ENCODE results near the gene ST6GAL1. TPM values are rescaled to one million over a fixed set of nuclear protein-coding genes. Genes with fewer than 3 reads are reported as not detected.
A peak's percentile ranks its signal among the peaks of the same experiment; 100 is the strongest.
"Not testable (repeated sequence)": the region's sequence is repeated elsewhere in the genome, so short reads cannot be mapped to it uniquely, and the experiment has no call there.

ST6GAL1 gene
- total and polyA plus RNA-seq, 4 donors: 15.1 to 113 (median 60.4) TPM

- peaks cover 0 to 2% (median 0%) of the 10 kb centered on the region in 4 donors for H3K36me3 ChIP-seq (ENCODE audit: control insufficient read depth in 4 of 4, insufficient read depth in 4 of 4, low read length in 4 of 4)
- peaks cover 0 to 2% (median 0%) of the 10 kb centered on the region in 4 donors for H3K9me3 ChIP-seq (ENCODE audit: control insufficient read depth in 4 of 4, insufficient read depth in 3 of 4, low read length in 3 of 4)
- DNase-seq: no peak
- WGBS, 2 donors: 89 to 95% methylated on average over 3 of the region's 3 CpGs
- TF ChIP-seq CTCF (IDR thresholded peaks at IDR 0.05; ENCODE audit: control extremely low read depth, extremely low read depth): no peak
- no peak for ATAC-seq (ENCODE audit: insufficient read depth, low FRiP score)
- H3K27me3 ChIP-seq (ENCODE audit: control insufficient read depth in 3 of 3, insufficient read depth in 3 of 3, low read length in 2 of 3): no peaks in the 10 kb centered on the region
- no peak overlapping the region for H3K4me3 ChIP-seq
- peak overlapping the region in 1 of 2 donors; percentile 33 for H3K27ac ChIP-seq (ENCODE audit: low read depth in 1 of 2, low read length in 1 of 2)
- no peak overlapping the region for H3K9ac ChIP-seq (ENCODE audit: insufficient read depth in 1 of 2, low read length in 2 of 2)
- peaks cover 0 to 3% (median 0%) of the 10 kb centered on the region in 5 donors for H3K4me1 ChIP-seq (ENCODE audit: control insufficient read depth in 5 of 5, insufficient read depth in 5 of 5, low read length in 5 of 5)
Observed at GRCh38 chr3:187005827-187006481, 75.6 kb downstream of the ST6GAL1 start.

GRCh38 chr3:187006864-187007630, 76.7 kb downstream of the ST6GAL1 start:
- no peak for DNase-seq
- Histone ChIP-seq H3K27ac (ENCODE audit: low read depth in 1 of 2, low read length in 1 of 2) (peak overlapping the region in 1 of 2 donors; percentile 9), H3K9ac (ENCODE audit: insufficient read depth in 1 of 2, low read length in 2 of 2) (no peak overlapping the region), H3K27me3 (ENCODE audit: control insufficient read depth in 3 of 3, insufficient read depth in 3 of 3, low read length in 2 of 3) (no peaks in the 10 kb centered on the region), H3K4me1 (ENCODE audit: control insufficient read depth in 5 of 5, insufficient read depth in 5 of 5, low read length in 5 of 5) (peaks cover 0 to 3% (median 0%) of the 10 kb centered on the region in 5 donors), H3K9me3 (ENCODE audit: control insufficient read depth in 4 of 4, insufficient read depth in 3 of 4, low read length in 3 of 4) (peaks cover 0 to 2% (median 0%) of the 10 kb centered on the region in 4 donors), H3K36me3 (ENCODE audit: control insufficient read depth in 4 of 4, insufficient read depth in 4 of 4, low read length in 4 of 4) (peaks cover 0 to 2% (median 0%) of the 10 kb centered on the region in 4 donors), H3K4me3 (no peak overlapping the region)
- 36 to 63% methylated on average over 2 of the region's 2 CpGs for WGBS, 2 donors
- TF ChIP-seq CTCF (IDR thresholded peaks at IDR 0.05; ENCODE audit: control extremely low read depth, extremely low read depth): no peak
- no peak for ATAC-seq (ENCODE audit: insufficient read depth, low FRiP score)

- H3K9me3 ChIP-seq (ENCODE audit: control insufficient read depth in 4 of 4, insufficient read depth in 3 of 4, low read length in 3 of 4); H3K9ac ChIP-seq (ENCODE audit: insufficient read depth in 1 of 2, low read length in 2 of 2); H3K4me3 ChIP-seq; H3K27me3 ChIP-seq (ENCODE audit: control insufficient read depth in 3 of 3, insufficient read depth in 3 of 3, low read length in 2 of 3); H3K36me3 ChIP-seq (ENCODE audit: control insufficient read depth in 4 of 4, insufficient read depth in 4 of 4, low read length in 4 of 4); ATAC-seq (ENCODE audit: insufficient read depth, low FRiP score); DNase-seq; H3K27ac ChIP-seq (ENCODE audit: low read depth in 1 of 2, low read length in 1 of 2): not testable (repeated sequence)
- H3K4me1 ChIP-seq (ENCODE audit: control insufficient read depth in 5 of 5, insufficient read depth in 5 of 5, low read length in 5 of 5): peaks cover 0 to 11% (median 0%) of the 10 kb centered on the region in 5 donors
- WGBS, 2 donors: 78 to 82% methylated on average over 3 of the region's 3 CpGs
Observed at GRCh38 chr3:187010382-187010781, 80.1 kb downstream of the ST6GAL1 start.

- ATAC-seq (ENCODE audit: insufficient read depth, low FRiP score): no peak
- H3K36me3 ChIP-seq (ENCODE audit: control insufficient read depth in 4 of 4, insufficient read depth in 4 of 4, low read length in 4 of 4): peaks cover 0 to 3% (median 0%) of the 10 kb centered on the region in 4 donors
Observed at GRCh38 chr3:187011915-187012314, 81.6 kb downstream of the ST6GAL1 start.

More at GRCh38 chr3:187011915-187012314, 81.6 kb downstream of the ST6GAL1 start:
- Histone ChIP-seq H3K27ac (ENCODE audit: low read depth in 1 of 2, low read length in 1 of 2) (no peak overlapping the region), H3K9me3 (ENCODE audit: control insufficient read depth in 4 of 4, insufficient read depth in 3 of 4, low read length in 3 of 4) (no peaks in the 10 kb centered on the region), H3K4me3 (no peak overlapping the region), H3K27me3 (ENCODE audit: control insufficient read depth in 3 of 3, insufficient read depth in 3 of 3, low read length in 2 of 3) (no peaks in the 10 kb centered on the region), H3K4me1 (ENCODE audit: control insufficient read depth in 5 of 5, insufficient read depth in 5 of 5, low read length in 5 of 5) (peaks cover 0 to 19% (median 0%) of the 10 kb centered on the region in 5 donors), H3K9ac (ENCODE audit: insufficient read depth in 1 of 2, low read length in 2 of 2) (no peak overlapping the region)
- DNase-seq: no peak
- 53 to 78% methylated on average over 7 of the region's 7 CpGs for WGBS, 2 donors
- no peak for TF ChIP-seq CTCF (IDR thresholded peaks at IDR 0.05; ENCODE audit: control extremely low read depth, extremely low read depth)

Data from lung (tissue), 12 donors.